Activated CD8-positive, alpha-beta memory T cell treated with anti-CD3 and anti-CD28 coated beads, Interleukin-2, amount 50 U/mL, for 48 hours (primary cell): Measurements from ENCODE around the gene LY6G5B.

Experiments used
- DNase-seq: peaks from one replicate; pipeline ENCODE4 v3.0.0-alpha.2; 2020

LY6G5B gene

DNA sequence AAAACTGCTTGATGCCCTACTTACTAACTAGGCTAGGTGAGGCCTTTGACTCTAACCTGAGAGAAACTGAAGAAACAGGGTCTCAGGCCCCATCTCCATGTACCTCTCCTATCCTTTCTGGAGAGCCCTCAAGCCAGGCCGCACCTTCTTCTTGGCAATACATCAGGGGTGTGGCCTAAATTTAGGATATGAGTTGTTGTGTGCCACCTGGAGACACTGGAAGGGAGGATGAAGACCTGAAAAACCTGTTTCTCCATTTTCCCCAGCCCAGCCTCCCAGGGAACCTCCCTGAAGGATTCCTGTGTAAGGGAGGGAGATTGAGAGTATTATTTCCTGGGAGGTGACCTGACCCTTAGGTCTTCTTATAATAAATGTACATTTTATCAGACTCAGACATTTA, 48.5 kb downstream of the LY6G5B start:
- DNase-seq = no peak

- no peak for DNase-seq
Measured at GRCh38 chr6:31719001-31719400, 49.2 kb downstream of the LY6G5B start.

GRCh38 chr6:31720196-31720770, 50.5 kb downstream of the LY6G5B start:
- DNase-seq = no peak

- DNase-seq = no peak
Measured at GRCh38 chr6:31721351-31722020, 51.7 kb downstream of the LY6G5B start, which contains the start of gene LY6G6C. Gene LY6G6C (minus strand): TSS chr6:31721746. CDS start chr6:31721679, 67 bp downstream.

DNA sequence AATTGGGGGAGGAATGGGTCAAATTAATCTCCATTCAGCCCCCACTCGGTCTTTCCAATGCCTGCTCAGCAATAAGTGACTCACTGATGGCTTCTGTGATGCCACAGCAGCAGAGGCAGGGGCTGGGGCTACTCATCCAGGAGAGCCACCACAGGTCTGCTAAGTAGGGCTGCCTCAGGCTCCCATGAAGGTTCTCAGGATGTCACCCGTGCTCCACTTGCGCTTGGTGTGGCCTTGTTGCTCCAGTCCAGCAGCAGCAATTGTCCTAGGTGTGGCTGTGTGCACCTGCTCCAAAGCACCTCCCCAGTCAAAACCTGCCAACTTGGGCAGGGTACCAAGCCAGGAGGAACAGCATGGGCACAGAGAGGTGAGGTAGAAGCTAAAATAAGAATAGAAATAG, 52.4 kb downstream of the LY6G5B start:
- no peak for DNase-seq
